ENCODE data around the gene ZKSCAN1.

Gene ZKSCAN1

GRCh38 chr7:100040575-100040974 lies 25.2 kb downstream of the ZKSCAN1 start:
- no peak for DNase-seq

DNA sequence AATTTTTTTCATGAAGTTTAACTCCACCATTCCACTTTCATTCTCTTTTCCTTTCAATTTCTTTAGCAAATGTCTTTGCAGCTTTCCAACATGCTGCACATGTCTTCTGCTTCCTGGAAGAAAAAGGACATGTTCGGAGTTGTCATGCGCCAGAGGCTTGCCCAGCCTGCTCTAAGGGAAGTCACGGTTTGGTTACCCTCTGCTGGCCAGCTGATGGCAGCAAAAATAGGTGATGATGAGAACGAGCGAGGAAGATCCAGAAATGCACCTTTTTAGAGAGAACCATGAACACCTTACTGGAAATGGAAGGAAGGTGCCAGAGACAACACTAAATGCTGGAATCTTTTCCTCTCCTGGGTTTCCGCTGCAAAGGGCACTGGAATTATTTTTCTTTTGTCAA lies 29.3 kb downstream of the ZKSCAN1 start:
- no peak for DNase-seq

- DNase-seq = no peak
Observed at GRCh38 chr7:100048680-100049079, 33.3 kb downstream of the ZKSCAN1 start.

- DNase-seq = peak; percentile 38 to 60
Observed at GRCh38 chr7:100049441-100050291, 34.3 kb downstream of the ZKSCAN1 start, which contains the start of gene ZSCAN21. ZSCAN21 (plus strand) TSS chr7:100049774; CDS start chr7:100057007, 7,233 bp downstream.

DNA sequence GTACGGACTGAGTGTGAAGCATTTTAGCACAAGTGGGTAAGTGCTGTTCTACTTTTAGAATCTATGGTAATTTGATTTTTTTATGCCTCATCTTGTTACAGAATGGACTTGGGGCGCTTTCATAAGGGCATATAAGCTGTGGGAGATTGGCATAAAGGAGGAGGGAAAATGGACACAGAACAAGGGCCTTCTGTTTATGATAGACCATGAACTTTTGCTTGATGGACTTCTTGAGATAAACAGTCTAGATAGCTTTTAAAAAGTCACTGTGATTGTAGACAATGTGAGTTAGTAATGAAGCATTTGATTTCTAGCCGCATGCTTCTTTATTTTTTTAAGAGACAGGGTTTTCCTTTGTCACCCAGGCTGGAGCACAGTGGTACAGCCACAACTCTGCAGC lies 36.2 kb downstream of the ZKSCAN1 start:
- no peak for DNase-seq

DNA sequence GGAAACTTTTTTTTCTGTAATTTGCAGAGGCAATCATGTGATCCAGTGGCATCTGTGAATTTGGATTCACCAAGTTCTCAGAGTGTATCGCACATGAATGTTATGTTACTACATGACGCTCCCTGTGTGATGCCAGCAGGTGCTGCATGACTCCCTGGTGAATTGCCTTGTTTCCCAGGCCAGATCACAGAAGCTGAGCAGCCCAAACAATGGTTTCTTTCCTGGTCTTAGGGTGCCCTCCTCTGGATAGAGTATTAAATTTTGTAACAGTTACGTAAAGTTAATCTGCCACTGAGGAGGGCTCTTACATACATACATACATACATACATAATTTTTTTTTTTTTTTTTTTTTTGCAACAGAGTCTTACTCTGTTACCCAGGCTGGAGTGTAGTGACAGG lies 37.8 kb downstream of the ZKSCAN1 start:
- peak; percentile 77 to 82 for DNase-seq

DNA sequence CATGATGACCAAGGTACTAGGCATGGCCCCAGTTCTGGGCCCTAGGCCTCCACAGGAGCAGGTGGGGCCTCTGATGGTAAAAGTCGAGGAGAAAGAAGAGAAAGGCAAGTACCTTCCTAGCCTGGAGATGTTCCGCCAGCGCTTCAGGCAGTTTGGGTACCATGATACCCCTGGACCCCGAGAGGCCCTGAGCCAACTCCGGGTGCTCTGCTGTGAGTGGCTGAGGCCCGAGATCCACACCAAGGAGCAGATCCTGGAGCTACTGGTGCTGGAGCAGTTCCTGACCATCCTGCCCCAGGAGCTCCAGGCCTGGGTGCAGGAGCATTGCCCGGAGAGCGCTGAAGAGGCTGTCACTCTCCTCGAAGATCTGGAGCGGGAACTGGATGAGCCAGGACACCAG lies 41.6 kb downstream of the ZKSCAN1 start:
- DNase-seq = no peak

- DNase-seq = no peak
Observed at GRCh38 chr7:100059251-100059739, 43.9 kb downstream of the ZKSCAN1 start.

GRCh38 chr7:100061518-100062193 lies 46.3 kb downstream of the ZKSCAN1 start:
- no peak for DNase-seq

DNA sequence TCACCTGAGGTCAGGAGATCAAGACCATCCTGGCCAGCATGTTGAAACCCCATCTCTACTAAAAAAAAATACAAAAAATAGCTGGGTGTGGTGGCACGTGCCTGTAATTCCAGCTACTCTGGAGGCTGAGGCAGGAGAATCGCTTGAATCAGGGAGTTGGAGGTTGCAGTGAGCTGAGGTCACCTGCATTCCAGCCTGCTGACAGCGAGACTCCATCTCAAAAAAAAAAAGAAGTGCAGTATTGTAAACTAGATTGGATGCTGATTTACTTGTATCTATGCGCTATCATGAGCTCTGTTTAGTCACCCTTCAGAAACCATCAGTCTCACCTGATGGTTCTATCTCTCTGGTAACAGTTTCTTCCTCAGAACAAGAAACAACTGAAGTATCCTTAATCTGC lies 48.0 kb downstream of the ZKSCAN1 start:
- no peak for DNase-seq

GRCh38 chr7:100064162-100064561 lies 48.8 kb downstream of the ZKSCAN1 start:
- DNase-seq = no peak

DNA sequence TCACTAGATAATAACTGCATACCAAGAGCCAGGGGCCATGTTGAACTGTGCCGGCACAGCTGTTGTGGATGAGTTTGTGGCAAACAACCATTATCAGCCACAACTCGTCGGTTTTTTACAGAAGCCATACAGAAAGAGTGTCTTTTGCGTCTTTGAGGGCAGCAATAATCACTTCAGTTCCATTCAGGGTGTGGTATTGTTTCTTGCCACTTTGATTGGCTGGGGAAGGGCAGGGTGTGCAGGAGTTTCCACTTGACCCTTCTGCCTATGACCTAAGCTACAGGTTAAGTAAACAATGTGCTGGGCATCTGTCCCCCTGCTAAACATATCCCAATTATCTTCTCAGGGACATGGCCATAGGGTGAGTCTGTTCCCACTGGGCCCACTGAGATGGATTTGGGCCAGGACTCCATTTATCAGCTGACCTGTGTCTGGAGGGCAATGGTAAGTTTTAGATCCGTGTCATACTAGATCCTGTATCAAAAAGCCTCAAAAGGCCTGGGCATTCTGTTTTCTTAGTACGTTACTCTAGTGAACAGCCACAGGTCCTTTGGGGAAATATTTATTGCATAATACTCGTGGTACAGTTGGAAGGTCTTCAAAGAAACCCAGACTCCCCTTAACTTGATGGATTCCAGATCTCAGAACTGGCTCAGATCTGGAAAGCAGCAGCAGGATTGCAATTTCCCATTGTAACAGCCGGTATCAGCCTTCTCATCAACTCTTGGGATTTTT lies 50.2 kb downstream of the ZKSCAN1 start:
- no peak for DNase-seq

DNA sequence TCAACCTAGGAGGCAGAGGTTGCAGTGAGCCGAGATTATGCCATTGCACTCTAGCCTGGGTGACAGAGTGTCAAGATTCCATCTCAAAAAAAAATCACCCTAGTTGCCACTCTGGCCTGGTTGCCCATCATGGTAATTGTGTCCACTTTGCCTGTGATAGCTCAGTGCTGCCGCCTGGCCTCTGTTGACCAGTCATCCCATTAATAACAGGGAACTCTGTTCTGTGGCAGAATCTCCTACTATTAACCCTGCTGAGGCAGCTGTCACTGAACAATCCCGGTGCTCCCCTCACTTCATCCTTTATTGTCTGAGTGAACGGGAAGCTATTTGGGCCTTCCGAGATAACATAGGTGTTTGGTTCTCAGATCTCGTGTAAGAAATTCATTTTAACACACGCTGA lies 51.6 kb downstream of the ZKSCAN1 start:
- DNase-seq = no peak

DNA sequence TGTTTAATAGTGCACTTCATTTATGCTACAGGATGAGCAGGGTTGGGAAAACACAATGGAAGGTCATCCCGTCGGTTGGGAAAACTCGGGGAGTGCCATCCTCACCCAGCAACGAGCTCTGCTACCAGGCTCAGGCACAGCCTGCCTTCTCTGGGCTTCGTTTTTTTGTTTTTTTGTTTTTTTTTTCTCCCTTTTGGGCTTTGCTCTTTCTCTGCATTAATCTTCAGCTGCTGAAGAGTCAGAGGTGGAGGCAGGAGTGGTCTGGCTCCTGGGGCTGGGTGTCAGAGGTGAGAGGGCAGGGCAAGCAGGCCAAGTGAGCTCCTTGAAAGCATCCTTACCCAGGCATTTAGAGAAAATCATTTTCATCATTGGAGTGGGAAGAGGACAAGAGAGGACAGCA lies 54.6 kb downstream of the ZKSCAN1 start:
- DNase-seq = no peak

DNA sequence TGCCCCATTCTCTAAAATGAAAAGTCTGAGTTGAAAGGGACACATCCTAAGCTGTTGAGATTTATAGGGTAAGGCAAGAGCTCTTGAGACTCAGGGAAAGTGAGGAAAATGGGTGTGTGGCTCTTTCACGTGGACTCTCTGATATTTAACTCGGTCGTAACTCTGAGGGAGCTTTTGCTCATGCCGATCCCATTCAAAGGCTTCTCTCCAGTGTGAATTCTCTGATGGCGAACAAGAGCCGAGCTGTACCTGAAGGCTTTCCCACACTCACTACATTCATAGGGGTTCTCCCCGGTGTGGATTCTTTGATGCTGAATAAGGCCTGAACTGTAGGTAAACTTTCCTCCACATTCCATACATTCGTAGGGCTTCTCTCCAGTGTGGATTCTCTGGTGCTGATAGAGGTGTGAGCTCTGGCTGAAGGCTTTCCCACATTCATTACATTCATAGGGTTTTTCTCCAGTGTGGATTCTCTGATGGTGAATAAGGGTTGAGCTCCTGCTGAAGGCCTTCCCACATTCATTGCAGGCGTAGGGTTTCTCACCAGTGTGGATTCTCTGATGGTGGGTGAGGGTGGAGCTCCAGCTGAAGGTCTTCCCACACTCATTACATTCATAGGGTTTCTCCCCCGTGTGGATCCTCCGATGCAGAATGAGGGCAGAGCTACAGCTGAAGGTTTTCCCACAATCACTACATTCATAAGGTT lies 55.8 kb downstream of the ZKSCAN1 start:
- no peak for DNase-seq

DNA sequence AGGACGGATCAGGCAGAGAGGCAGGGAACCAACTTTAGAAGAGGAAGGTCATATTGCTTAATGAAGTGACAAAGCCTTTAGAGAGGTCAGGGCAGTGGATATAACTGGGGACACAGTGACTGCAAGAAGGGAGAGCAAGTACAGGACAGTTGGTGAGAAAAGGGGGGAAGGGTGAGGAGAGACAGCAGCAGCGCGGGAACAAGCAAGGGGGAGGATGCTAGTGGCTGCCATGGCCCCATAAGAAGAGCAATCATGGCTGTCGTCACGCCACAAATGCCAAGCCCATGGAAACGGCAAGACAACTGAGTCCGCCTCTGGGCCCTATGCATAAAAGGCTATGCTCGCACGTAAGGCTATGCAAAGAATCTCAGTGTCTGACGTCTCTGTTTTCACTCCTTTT lies 57.1 kb downstream of the ZKSCAN1 start:
- DNase-seq = no peak

GRCh38 chr7:100074841-100075240 lies 59.4 kb downstream of the ZKSCAN1 start:
- DNase-seq = no peak

DNA sequence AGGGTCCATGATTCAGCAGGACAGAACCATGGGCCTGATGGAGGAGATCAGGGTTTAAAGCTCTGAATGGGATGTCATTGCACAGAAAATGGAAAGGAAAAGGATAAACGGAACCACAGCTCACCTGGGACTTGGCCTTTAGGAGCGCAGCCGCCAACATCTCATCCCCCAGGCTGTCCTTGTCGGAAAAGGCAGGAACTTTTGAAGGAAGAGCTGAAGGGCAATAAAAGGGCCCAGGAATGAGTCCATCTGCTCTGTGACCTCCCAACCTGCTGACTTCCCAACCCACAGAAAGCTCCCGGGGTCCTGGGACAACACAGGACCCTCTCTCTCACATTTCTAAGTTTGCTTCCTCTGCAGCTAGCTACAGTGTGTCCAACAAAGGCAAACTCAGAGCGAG lies 60.0 kb downstream of the ZKSCAN1 start:
- no peak for DNase-seq

GRCh38 chr7:100077205-100077604 lies 61.8 kb downstream of the ZKSCAN1 start:
- no peak for DNase-seq

- DNase-seq = no peak
Observed at GRCh38 chr7:100079024-100079560, 63.7 kb downstream of the ZKSCAN1 start.

GRCh38 chr7:100080907-100081534 lies 65.6 kb downstream of the ZKSCAN1 start:
- DNase-seq = no peak

DNA sequence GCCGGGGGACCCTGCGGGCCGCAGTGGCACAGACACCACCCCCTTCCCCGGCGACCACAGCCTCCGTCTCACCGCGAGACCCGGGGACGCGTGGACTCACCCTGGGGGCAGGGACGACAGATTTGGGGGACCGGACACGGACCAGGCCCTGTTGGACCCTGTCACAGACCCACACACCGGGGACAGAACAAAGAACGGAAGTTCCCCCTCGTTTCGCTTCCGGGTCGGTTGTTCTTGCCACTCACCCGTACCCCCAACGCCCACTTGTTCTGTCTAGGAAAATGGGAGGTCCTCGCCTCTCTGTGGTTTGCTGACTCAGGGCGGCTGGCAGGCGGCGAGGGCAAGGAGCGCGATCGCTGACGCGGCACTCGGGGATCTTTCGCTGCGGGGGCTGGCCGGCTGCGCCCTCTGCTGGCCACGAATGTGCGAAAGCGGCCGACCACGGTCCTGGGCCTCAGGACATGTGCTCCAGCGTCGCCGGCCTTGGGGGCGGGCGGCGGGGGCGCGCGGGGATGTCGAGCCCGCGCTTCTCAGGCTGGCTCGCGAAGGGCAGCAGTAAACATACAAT lies 66.2 kb downstream of the ZKSCAN1 start, which contains the start of gene ZNF3:
ZNF3 (minus strand) TSS at position 189 of the 568 bp plus-strand sequence. CDS start 4,366 bp downstream, outside the sequence.
- DNase-seq = peak; percentile 98 to 99
